CD4-positive, alpha-beta T cell treated with Interleukin-21 for 1 hour (primary cell): ENCODE data around the gene ADGRL2.

Source experiments
- DNase-seq: peaks from one replicate; pipeline ENCODE4 v3.0.0-alpha.2; 2020

Gene ADGRL2

DNA sequence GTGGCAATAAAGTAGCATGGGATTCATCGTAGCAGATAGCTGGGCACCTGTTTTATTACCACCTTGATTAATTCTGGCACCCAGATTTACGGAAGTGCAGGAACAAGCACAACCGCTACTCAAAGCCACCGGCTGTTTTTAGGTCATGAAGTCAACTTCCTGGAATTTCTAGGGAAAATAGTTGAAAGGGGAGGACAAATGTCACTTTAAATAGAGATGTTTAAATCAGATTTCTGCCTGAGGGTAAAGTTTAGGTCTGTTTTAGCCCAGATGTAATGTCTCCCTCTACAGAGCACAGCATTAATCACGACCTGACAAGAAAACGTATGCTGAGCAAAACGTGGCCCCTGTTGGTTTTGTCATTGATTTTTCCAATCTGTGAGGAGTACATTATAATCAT lies 8.0 kb downstream of the ADGRL2 start:
- DNase-seq, result no peak

DNA sequence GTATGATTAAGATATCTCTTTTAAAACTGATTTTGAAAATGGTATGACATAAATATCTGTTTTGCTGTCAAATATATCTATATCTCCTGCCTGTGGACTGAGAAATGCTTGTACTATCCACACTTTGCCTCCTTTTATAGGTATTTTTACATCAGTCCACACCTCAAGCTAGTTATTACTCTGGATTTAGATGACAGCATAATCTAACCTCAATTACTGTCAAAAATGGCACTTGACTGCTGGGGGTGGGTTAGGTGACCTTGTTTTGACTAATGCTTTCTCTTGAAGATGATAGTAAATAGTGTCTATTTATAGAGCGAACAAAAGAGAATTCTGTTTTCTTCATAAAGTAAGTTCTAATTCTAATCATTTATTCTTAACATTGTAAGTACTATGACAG lies 9.1 kb downstream of the ADGRL2 start:
- no peak for DNase-seq

DNA sequence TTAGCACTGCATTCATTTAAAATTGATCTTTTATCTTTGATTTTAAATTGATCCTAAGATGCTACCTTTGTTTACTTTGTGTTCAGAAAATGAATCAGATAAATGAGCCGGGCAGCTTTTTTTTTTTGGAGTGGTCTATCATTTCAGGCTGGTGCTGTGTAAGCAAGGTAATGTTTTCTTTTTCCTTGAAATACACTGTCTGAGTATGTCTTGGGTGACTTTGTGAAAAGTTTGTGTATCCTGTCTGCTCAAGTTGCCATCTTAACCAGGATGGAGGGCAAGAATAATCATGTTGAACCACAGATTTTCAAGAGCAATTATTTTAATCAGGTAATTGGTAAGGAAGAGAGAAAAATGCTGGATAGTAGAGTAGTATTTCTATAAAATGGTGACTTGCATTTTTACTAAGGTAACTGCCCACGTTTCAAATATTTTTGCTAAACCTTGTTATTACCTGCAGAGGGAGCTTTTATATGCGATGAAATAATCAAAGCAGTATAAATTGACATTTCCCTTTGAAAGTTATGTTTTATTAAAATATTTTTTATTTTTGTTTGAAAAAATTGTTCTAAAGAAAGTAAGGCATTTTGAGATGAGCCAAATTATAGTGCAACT lies 11.1 kb downstream of the ADGRL2 start:
- DNase-seq, result no peak

DNA sequence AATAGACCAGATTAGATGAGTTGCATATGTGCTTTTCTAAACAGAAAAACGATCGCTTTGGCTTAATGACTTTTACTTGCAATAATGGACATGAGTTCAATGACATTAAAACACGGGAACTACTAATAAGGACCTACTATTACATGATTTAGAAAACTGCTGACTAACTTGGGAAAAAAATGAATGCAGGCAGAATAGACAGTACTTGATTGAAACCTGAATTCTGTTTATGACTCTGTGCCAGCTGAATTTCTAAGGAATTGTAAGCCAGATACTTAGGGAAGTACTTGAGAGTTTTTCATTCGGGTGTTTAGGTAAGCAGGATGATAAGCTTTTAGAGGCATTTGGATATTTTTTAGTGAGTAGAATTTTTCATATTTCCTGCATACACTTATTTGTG lies 12.0 kb downstream of the ADGRL2 start:
- no peak for DNase-seq

DNA sequence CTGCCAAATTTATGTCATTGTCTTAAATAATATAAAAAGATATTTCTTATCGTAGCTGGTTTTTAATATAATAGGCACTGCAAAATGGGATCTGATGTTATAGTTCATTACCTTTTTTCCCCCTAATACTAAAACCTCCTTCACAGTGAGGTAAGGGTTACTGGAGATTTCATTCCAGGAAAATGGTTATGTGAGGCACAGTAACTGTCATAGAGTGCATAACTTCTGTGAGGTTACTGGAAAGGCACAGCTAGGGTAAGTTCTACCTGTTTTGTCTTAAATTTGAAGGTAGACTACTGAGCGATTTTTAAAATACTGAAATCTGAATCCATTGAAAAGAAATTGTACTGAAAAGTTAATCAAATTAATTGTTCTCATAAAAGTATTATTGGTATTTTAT lies 13.0 kb downstream of the ADGRL2 start:
- DNase-seq, result no peak

DNA sequence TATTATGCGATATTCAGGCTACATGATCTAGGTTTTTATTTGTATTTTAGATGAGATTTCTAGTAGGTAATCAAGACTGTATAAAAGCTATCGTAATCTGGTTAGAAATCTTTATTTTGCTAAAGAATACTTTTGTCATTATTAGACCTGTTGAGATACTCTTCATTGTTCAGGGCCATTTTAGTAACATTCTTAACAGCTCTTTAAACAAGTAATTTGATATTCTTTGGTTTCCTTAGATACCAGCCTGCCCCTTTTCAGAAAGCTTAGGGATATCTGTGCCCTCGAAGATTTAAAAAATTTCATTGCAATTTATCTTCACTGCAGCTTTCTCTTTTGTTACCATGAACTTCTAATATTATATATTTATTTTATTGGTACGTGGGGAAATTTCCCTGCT lies 18.9 kb downstream of the ADGRL2 start:
- no peak for DNase-seq

DNA sequence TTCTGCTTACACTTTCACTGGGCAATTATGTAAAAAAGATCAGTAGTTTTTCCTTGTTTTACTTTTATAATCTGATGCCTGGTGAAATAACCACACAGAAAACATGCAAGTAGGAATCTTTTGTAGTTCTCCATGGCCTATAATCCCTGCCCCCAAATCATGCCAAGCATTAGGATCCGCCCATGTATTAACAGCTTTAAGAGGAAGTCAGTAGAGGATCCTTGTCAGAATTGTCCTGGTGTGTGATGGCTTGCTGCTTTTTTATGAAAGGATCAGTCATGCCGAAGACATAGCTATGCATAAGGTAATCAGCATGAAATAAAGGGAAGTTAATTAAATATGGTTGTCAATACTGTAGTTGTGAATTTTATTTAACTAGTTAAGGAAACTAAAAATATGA lies 20.0 kb downstream of the ADGRL2 start:
- no peak for DNase-seq

DNA sequence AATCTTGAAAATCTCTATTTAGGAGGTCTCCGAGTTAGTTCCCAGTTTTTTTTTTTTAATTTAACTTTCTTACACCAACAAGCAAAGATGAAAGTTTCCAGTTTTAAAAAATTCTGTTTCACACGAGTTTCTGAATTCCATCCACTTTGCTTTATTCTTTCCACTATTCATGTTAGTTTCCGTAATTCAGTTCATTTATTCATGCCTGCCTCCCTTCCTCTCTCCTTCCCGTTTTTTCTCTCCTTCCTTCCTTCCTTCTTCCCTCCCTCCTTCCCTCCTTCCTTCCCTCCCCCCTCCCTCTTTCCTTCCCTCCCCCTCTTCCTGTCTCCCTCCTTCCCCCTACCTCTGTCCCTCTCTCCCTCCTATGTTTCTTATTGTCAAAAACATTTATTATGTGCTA lies 22.3 kb downstream of the ADGRL2 start:
- DNase-seq, result no peak

DNA sequence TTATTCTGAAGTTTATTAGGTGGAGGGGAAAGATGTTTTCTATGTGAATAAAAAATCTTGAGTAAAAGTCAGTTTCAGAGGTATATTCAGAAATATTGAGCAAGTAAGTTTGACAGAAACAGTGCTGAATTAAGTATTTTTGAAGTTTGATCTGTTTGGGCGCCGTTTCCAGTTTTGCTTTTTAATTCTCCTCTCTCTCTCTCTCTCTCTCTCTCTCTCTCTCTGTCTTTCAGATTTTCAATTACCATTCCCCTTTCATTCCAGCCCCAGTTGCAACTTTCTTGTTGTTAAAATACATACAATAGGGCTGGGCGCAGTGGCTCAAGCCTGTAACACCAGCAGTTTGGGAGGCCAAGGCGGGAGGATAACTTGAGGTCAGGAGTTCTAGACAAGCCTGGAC lies 24.0 kb downstream of the ADGRL2 start:
- DNase-seq, result no peak

DNA sequence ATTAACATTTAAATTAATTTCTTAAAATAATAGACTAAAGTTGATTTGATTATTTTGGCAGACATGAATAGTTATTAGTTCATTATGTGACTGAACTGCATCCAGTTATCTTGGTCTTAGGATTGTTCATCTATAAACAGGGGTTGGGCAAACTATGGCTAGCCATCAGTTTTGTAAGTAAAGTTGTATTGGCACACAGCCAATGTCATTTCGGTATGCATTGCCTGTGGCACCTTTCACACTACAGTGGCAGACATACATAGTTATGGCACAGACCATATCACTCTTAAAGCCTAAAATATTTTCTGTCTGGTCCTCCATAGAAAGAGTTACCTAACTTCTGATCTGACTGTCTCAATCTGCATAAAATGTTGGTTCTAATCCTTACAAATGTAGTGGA lies 27.2 kb downstream of the ADGRL2 start:
- DNase-seq, result no peak

DNA sequence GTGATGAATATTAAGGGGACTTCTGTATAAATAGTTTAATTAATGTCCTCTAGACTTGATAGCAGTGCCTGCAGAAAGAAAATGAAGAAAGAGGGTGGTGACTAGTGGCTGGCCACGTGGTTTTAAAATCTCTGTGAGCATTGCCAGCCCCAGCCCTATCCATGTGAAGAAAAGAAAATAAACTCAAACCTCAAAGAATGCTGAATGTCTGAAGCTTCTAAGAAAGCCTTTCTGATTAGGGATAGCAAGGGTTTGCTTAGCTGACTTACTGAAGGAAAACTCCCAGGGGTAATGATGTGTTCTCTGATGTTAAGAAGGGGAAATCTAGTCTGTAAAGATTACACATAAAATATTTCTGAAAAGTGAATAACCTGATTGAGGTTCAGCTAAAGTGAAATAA lies 31.8 kb downstream of the ADGRL2 start:
- DNase-seq, result no peak

DNA sequence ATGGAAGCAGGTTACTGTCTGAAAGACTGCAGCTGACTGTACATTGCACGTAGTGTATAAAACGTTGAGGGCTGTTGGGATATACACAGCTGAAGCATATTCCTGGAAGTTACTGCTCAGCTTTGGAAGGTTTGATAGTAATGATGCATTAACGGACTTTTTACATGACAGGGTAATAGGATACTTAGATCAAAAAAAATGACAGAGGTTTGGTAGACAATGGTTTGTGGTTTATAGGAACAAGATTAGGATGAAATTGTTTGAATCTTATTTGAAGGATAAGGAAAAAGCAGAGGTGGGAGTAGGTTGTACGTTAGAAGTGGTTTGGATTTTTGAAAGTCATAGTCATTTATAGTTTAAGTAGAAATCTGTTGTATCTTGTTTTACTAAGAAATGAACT lies 33.0 kb downstream of the ADGRL2 start:
- no peak for DNase-seq

DNA sequence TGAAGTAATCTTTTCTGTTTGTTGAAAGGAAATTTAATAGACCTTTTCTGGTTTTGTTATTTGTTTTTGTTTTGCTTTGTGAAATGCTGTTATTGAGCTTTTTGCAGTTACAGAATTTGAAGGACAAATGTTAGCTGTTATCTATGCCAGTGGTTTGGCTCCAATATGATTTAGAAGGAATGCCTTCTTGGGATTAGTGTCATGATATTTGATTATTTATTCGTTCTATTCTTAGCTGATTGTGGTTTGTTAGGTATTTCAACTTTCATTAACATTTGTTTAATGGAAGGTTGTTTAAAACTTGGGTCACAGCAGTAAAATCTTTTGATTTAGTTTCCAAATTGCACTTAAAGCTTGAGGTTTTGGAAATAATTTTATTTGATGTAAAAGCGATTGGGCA lies 33.5 kb downstream of the ADGRL2 start:
- no peak for DNase-seq

DNA sequence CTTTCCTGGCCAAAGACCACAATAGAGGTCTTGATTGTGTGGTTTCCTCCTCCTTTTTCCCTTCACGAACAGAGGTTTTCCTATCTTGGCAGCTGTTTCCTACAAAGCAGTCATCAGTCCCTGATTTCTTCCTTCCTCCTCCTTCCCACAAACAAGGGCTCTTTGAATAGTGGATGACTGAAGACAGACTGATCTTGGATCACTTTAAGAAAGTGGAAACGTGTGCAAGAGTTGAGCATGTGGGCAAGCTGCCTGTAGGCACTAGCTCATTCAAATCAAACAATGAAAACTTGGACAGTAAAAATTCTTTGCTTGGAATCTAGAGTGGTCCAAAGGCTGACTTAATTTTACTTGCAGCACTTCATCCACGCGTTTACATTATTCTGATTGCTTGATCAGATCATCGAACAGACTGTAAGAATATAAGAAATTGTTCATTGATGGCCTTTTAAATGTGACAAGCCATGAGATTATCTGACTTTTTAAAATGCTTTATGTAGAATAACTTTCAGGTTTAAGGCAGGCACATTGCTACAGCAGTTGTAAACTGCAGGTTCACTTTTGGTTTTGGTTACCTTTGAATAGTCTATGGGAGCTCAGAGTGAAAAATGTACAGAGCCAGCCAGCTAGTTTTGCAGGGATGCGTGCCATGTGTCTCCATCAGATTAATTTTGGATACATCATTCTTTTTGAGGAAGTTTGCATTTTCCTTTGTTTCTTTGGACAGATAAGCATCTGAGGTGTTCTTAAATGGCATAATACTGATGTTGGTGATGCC lies 34.4 kb downstream of the ADGRL2 start:
- DNase-seq, result no peak

DNA sequence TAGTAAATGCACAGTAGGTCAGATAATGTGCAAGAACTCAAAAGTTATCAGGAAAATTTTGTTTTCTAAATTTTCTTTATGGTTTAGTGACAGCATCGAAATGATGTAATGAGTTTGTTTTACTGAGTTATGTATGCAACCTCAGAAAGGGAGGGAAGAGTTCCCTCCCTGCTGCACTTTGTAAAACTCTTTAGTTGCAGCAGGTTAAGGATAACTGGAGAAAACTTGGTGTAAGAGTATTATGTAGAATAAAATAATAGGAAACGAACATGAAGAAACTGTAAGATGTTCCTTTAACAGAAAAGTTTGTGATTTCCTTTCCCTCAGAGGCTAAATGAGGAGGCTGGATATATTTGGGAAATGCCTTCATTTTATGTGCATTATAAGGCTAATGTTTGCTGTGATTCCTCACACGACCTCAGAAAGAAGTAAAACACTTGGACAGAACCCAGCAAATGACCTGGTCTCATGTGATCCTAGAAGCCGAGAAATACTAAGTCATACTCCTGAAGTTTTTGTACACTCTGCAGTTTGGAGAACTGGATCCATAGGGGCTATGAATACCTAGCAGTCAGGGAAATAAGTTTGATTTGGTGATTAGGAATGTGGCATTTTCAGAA lies 35.4 kb downstream of the ADGRL2 start:
- no peak for DNase-seq

DNA sequence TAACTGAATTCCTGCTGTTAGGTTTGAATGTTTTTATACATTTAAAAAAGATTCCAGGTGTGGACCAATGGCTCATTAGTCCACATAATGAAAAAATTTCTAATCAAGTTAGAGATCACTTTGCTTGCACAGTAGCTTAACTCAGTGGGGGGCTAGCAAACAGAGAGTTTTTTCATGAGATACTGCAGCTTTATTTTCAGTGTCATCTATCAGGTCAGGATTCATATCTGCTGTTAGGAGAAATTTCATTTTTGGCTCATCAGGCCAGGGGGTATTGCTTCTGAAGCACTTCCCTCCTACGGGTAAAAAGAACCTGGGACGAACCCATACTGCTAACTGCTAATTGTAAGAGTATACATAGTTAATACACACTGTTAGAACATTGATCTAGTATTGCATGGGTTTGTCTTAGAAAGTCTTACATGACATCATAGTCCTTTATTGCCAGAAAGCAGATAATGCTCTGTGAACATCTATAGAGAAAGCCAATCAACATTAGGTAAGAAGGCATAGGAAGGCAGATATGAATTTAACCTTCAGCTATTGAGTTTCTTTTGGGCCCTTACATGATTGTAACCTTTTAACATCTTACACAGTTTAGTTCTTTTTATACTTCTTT lies 38.0 kb downstream of the ADGRL2 start:
- DNase-seq, result no peak

DNA sequence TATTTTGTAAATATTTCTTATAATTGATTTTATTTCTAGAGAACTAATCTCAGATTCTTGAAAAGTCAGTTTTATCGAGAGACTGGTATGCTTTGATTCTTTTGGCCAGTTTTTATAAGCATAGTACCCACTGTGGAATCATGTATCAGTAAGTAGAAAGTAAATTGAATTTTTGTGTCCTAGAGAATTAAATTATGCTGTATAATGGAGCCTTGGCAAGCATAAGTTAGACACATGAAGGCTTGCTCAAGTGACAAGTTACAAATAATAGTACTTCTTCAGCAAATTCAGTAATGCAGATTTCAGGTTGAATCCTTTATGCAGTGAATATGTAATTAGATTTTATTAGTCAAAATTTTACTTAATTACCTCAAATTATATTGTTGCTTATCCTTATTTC lies 40.1 kb downstream of the ADGRL2 start:
- DNase-seq, result no peak

DNA sequence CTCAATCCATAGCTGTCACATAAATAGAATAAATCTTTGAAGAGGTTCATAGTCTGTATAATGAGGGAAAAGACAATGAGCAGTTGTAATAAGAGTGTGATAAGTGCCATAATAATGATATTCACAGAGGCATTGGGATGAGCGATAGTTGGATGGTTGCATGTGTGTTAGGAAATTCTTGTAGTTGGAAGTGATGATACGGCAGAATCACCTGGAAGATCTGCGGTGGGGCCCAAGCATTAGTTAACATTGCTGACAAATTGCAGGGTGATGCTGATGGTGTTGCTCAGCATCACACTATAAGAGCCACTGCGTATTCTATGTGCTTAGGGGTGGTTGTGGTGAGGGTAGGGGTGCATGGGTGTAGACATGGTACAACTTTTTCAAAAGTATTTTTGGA lies 41.1 kb downstream of the ADGRL2 start:
- DNase-seq, result no peak

DNA sequence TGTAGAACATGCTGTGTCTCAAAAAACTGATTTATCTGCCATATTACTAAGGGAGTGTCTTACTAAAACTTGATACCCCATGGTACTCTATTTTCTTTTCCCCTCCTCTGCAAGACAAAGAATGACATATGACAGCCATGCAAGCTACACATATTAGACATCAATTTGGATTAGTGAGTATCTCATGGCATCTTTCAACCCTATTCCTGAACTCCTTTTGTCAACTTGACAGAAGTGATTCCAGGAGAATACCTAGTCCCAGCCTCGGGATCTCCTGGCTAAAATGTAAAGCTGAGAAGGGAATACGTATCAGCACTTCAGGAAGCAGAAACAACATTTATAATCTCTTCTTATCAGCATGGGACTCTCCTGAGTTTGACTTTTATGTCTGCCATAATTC lies 43.7 kb downstream of the ADGRL2 start:
- DNase-seq, result no peak

DNA sequence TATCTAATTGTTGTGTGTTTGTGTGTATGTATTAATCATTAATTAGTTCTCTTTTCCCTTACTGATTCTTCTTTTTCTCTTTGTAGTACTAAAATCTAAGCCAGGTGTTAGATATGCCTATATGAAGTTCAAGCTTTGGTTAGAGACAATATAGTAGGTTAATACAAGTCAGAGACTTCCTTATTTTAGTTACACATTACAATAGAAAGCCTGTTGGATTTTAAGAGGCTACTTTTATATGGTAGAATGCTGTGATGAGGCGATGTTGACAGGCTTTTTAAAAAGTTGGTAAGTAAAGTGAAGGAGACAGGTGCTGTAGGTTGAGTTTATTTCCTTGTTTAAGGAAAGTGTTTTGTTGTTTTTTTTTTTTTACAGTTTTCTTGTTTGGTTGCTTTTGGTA lies 45.9 kb downstream of the ADGRL2 start:
- DNase-seq, result no peak

DNA sequence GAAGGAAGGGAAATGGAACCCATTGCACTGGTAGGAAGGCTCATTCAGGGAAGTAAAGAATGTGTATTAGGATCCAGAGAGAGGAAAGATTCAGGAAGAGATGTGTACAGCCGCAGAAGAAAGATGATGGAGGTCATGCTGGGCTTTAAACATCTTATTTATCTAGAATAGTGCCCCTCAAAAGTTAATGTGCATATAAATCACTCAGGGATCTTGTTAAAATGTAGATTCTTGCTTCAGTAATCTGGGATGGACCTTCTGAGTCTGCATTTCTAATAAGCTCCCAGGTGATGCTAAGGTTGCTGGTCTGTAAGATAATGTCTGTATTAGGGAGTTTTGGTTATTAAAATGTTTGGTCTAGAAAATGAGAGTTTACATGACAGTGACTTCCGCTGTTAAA lies 46.3 kb downstream of the ADGRL2 start:
- DNase-seq, result no peak

DNA sequence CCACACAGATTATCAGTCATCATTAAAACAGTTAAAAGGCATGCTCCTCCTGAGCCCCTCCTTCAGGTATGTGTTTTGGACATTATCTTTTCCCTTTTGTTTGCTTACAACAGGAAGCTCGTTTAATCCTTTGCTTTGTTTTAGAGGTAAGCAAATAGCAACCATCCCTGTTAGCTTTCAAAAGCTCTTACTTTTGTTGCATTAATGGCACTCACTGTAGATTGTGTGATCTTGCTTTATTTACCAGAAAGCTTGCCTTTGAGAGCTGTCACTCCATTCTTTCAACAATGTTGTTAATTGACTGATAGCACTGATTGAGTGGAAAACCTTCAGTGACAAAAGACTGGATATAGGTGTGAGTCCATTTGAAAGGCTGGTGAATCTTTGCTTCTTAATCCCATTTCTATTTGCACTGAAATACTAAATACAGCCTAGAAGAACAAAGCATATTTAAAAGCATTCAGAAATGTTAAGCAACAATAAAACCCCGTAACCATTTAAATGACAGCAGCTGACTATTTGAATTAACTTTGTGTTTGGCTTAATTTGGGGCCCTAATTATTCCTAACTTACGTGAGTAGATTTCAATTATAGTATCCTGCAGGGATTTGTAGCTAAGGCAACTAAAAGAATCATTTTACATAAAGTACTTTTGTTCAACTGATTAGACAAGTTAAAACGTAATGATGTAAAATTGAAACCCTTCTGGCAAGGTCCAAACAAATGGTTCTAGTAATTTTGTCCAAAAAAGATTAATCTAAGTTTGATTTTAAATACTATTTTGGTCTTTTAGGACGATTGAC lies 48.3 kb downstream of the ADGRL2 start:
- no peak for DNase-seq

DNA sequence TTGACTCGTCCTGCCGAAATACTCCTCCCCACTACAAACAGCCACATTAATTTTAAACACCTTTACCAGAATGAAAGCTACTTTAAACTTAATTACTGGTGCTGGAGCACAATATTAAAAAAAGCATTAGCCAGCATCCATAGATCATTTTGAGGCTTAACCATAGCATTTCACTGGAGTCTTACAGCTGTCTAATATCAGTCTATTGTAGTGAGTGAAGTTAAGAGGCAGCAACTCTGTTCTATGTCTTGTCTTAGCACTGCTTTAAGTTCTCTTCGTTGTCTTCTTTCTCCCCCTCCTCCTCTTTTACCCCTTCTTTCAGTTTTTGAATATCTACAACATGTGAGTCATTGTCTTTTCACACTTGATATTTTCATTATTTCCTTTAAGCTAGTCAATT lies 49.3 kb downstream of the ADGRL2 start:
- DNase-seq, result no peak
